Caki2 (cell line): ENCODE data around the gene HOXA9. TPM values are rescaled to one million over a fixed set of nuclear protein-coding genes. Genes with fewer than 3 reads are reported as not detected.

Experiments
- DNase-seq: peaks from one replicate; pipeline ENCODE4 v3.0.0-alpha.2; 2015; ENCODE audit warnings: low read depth
- in situ Hi-C: cut with HindIII; loops from 2 replicates; pipeline ENCODE4 v1.10.0; 2016; ENCODE audit warnings: low sequenced_read_pairs, low pct_unique_long_range_greater_than_20kb, mixed read lengths
- total RNA-seq: library from RNA; depleted of rRNA; stranded (reverse); fragments of >200 nt; shearing (Covaris generic); gene quantifications from 2 replicates; pipeline ENCODE4 v1.2.3, GENCODE V29; 2014; ENCODE audit warnings: low replicate concordance

HOXA9 gene
- total RNA-seq, 1 experiment from 2014 or later, result 46.9 TPM

DNA sequence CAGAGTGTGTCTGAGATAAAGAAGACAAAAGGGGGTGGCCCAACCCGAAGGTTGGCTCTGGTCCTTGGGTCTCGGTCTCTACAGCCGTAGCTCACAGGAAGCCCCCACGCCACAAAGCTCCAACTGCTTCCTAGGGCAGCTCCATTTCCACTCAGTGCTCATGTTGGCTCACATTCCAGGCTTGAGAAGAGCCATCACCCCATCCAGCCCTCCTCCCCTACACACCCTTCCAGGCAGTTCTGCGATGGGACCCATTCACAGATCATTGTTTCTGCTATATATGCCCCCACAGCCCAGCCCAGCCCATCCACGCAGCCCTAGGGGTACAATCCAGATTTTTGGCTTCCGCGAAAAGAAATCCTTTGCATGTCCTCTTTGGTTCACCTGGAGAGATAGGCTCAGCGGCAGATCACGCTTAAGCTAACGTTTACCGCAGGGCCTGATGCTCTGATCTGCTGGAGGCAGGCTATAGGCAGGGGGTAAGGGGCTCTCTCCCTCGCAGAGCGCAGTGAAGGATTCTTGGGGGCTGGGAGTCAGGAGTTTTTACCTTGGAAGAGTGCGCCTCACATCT is 25.9 kb upstream of the HOXA9 start:
- DNase-seq, result no peak
- in situ Hi-C loops, result no loop called here

GRCh38 chr7:27189997-27190748 is 24.8 kb upstream of the HOXA9 start:
- no peak for DNase-seq
- in situ Hi-C loops, result no loop called here

GRCh38 chr7:27189295-27189996 is 24.1 kb upstream of the HOXA9 start:
- in situ Hi-C loops, result no loop called here

GRCh38 chr7:27188386-27189294 is 23.3 kb upstream of the HOXA9 start:
- in situ Hi-C loops, result no loop called here
- DNase-seq, result no peak

More at GRCh38 chr7:27189295-27189996, 24.1 kb upstream of the HOXA9 start:
- no peak for DNase-seq

DNA sequence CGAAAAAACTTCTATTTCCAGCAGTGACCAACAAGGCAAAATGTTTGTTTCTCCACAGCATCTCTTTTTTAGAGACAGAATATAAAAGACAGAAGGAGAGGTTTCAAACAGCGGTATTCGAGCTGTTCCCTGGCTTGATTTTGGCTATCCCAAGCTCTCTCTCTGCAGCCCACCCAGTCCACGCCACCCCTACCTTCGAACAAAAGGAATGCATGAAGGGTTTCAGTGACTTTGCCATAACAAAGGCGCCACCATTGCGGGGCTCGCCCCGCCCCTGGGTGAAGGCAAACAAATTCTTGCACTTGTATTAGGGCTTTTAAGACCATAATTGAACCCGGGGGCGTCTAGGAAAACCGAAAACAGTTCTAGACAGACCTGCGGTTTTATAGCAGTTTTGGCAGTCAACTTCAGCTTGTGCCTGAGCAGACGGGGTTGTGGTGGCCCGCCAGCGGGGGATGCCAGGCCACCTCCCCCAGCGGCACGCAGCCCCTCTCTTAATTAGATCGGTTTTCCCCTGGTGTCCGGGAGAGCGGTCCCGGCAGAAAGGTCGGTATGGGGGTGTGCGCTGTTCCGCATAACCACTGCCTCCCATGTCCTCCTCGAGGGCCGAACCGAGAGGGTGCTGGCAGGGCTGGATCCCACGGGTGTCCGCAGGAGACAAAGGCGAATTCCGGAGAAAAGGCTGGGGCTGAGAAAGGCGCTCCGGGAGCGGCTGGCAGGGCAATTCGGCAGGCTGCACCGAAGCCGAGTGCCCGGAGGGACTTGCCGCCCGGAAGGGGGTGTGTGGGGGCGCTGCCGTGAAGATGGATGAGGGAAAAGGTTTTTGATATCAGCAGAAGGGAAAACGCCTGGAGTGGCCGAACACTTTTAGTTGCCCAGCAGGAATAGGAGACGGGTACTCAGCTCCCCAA is 22.4 kb upstream of the HOXA9 start:
- in situ Hi-C loops, result no loop called here
- DNase-seq, result no peak

DNA sequence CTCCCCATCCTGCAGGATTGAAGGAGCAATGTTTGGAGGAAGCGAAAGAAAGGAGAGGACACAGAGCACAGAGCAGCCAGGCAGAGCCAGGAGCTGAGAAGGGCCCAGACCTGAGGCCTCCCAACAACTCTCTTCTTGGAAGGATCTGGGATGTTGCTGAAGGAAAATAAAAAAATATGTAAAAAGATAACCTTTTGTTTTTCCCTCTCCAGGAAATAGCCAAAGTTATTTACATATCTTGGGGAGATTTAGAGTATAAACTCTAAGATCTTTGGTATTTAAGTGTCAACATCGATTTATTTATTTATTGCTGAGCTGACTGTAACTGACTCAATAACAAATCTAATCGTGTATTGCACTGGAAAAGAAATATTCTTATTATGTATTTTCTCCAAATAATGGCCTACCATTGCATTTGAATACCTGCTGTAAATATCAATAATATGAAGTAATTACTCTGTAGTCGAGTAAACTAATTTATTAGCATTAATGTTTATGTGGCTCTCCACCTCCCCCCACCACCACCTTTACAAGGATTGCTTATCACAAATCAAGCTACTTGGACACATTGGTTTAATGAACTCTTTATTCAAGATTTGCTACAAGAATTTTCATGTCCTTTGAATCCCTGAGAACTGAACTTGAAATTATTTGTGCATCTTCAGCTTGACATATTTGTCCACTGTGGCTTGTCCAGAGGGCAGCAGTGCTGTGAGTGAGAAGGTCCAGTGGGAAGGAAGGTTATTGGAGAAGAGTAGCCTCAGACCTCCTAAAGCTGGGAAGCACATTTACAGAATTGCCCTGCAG is 21.5 kb upstream of the HOXA9 start:
- in situ Hi-C loops, result no loop called here
- no peak for DNase-seq

DNA sequence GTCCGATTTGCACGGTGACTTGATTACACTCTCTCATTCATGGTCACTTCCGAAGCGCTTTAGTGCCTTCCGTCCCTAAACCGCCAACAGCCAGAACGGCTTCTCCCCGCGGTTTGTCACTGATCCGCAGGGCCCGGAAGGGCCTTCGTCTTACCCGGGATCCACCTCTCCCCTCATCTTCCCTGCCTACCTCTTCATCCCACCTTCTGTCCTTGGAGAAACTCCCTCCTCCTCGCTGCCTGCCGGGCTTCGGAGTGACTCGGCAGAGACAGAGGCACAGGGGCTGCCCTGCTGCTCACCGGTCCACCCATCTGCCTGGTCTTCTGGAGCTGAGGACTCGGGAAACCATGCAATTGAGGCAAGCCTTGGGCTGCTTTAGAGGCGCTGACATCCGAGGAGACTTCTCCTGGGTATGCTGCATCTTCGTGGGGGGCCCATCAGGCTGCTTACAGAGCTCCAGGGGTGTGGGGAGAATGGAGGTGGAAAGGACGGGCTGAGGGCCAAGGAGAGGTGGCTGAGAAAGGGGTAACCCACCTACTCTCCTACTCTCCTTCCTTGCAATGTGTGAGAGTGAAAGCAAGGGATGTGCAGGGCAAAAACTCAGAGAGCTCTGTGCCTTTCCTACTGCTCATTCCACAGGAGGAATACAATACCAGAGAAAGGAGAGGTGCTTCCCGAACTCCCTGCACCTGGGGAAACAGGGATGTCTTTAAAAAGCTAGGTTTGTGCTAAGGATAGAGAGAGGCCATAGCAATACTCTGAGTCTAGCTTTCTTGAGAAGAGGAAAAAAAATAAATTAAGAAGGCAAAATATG is 20.7 kb upstream of the HOXA9 start:
- in situ Hi-C loops, result no loop called here
- no peak for DNase-seq

GRCh38 chr7:27185013-27185853 is 19.9 kb upstream of the HOXA9 start, which contains the start of gene HOXA11:
HOXA11 (minus strand) TSS chr7:27185232; CDS start chr7:27185144, 88 bp downstream.
- no peak for DNase-seq
- in situ Hi-C loops, result no loop called here

GRCh38 chr7:27184337-27185012 is 19.1 kb upstream of the HOXA9 start:
- in situ Hi-C loops, result no loop called here
- peak; percentile 38 for DNase-seq

DNA sequence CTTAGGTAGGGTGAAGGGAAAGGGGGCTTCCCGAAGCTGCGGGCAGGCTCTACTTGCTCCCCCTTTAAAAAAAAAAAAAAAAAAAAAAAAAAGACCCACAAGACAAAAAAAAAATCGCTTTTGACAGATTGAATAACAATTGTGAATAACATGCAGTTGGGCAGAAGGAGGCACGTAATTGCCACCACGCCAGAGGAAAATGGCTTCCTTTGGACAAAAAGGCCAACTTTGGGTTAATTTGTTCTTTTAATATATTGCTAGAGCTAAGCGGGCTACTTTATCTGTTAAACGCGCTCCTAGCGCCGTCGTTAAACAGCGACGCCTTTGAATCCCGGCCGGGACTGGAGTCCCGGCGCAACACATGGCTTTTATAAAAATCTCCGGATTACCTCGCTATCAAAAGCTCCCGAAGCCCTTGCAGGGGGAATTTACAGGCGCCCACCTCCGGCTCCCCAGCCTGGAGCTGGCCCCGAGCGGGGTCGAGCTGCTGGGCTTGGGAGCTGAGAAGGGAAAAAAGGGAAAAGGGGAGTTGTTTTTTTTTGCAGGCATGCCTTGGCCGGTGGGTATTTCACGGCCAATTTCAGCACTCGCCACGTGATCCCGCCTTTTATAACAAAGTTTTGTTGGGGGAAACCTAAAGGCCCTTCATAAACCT is 18.5 kb upstream of the HOXA9 start:
- DNase-seq, result no peak
- in situ Hi-C loops, result no loop called here

GRCh38 chr7:27182861-27183681 is 17.7 kb upstream of the HOXA9 start:
- in situ Hi-C loops, result no loop called here
- DNase-seq, result no peak

DNA sequence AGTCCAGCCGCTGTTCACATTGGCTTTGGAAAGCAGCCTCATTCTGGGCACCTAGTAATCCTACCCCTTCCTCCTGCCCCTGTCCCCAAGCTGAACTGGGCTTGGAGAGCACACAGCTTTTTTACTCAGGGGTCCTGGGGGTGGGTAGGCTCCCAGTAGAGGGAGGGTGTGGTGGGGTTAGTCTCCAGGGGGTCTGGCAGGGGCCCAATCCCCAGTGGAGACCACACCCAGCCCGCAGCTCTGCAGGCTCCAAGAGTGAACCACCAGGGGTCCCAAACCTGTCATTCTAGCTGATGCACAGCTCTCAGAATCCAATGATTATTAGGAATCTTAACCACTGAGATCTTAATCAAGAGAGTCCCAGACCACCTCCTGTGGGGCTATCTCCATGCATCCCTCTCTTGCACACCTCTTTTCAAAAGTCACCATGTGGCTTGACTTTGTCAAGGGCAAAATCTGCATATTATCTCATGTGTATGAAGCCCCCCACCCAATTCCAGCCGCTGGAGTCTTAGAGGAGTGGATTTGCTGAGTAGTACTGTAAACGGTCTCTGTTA is 17.0 kb upstream of the HOXA9 start:
- DNase-seq, result no peak
- in situ Hi-C loops, result no loop called here

DNA sequence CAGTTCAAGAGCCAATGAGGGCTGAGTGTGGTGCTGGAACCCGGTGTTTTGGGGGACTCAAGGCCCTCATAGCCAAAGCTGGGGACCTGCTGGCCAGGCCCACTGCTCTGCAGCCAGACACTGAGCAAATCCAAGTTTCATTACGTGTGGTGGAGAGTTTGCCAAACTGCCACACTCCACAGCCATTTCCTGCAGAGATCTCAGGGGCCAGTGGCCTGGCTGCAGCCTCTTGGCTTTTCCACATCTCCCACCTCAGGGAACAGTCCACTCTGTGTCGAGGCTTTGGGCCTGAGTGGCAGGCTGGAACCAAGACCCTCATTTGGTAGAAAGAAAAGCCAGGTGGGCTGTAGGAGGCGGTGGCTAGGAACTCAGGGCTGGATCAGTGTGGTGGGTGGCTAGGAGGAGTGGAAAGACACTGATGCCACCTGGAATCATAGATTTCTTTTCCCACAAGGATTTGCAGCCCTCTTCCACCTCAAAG is 16.5 kb upstream of the HOXA9 start:
- in situ Hi-C loops, result no loop called here
- no peak for DNase-seq
